DOHH2 (cell line): Measurements from ENCODE around the gene FBXO7.

Source experiments
- H3F3A ChIP-seq: fragments of 200-600 bp; sonication (generic), shearing (Covaris generic); 2 replicates; pipeline ENCODE4 v1.6.0; 2016; ENCODE audit warnings: antibody characterized with exemption, mild to moderate bottlenecking; ENCODE audit not compliant: control insufficient read depth, insufficient read depth
- H3K27ac ChIP-seq: fragments of 200-600 bp; sonication (generic); 2 replicates; pipeline ENCODE4 v1.5.1; 2014; ENCODE audit warnings: low read depth, mild to moderate bottlenecking, low read length, moderate library complexity
- H3K27me3 ChIP-seq: fragments of 200-600 bp; sonication (generic); 2 replicates; pipeline ENCODE4 v1.6.1; 2014; ENCODE audit warnings: mild to moderate bottlenecking, low read length, mixed read lengths; ENCODE audit not compliant: control insufficient read depth
- H3K36me3 ChIP-seq: fragments of 200-600 bp; sonication (generic); 2 replicates; pipeline ENCODE4 v1.6.1; 2014; ENCODE audit warnings: mild to moderate bottlenecking, low read length, moderate library complexity, mixed read lengths; ENCODE audit not compliant: control insufficient read depth
- H3K4me1 ChIP-seq: fragments of 200-600 bp; sonication (generic); 2 replicates; pipeline ENCODE4 v1.6.1; 2014; ENCODE audit warnings: mild to moderate bottlenecking, low read length, mixed read lengths; ENCODE audit not compliant: control insufficient read depth
- H3K4me2 ChIP-seq: fragments of 200-600 bp; sonication (generic); 2 replicates; pipeline ENCODE4 v1.6.0; 2014; ENCODE audit warnings: mild to moderate bottlenecking, low read length, moderate library complexity
- H3K4me3 ChIP-seq: fragments of 200-600 bp; sonication (generic); 2 replicates; pipeline ENCODE4 v1.5.1; 2014; ENCODE audit warnings: mild to moderate bottlenecking, low read length, mixed read lengths
- H3K79me2 ChIP-seq: fragments of 200-600 bp; sonication (generic); 2 replicates; pipeline ENCODE4 v1.6.1; 2014; ENCODE audit warnings: mild to moderate bottlenecking, low read length, mixed read lengths; ENCODE audit not compliant: control insufficient read depth
- H3K9me2 ChIP-seq: fragments of 200-600 bp; sonication (generic); replicated peaks from 2 replicates; pipeline ENCODE4 v1.6.1; 2014; ENCODE audit warnings: mild to moderate bottlenecking, low read length, mixed read lengths; ENCODE audit not compliant: control insufficient read depth
- H3K9me3 ChIP-seq: fragments of 200-600 bp; sonication (generic); 2 replicates; pipeline ENCODE4 v1.6.1; 2014; ENCODE audit warnings: antibody characterized with exemption, low read length, mixed read lengths; ENCODE audit not compliant: control insufficient read depth, insufficient read depth
- H4K20me1 ChIP-seq: fragments of 200-600 bp; sonication (generic); 2 replicates; pipeline ENCODE4 v1.6.0; 2014; ENCODE audit warnings: low read depth, mild to moderate bottlenecking, antibody characterized with exemption, low read length, moderate library complexity; ENCODE audit not compliant: control insufficient read depth, insufficient read depth
- CTCF ChIP-seq: fragments of 200-600 bp; sonication (generic); IDR thresholded peaks from one replicate; pipeline ENCODE4 v1.5.1; 2014; ENCODE audit warnings: antibody characterized with exemption, mild to moderate bottlenecking, low read depth, low read length; ENCODE audit not compliant: poor library complexity, severe bottlenecking
- EZH2phosphoT487 ChIP-seq: fragments of 200-600 bp; sonication (generic); IDR thresholded peaks from 2 replicates; pipeline ENCODE4 v1.6.1; 2017; ENCODE audit warnings: borderline replicate concordance, mild to moderate bottlenecking, antibody characterized with exemption, low read length, moderate library complexity, mixed read lengths

FBXO7 gene

GRCh38 chr22:32482708-32483107, 8.1 kb downstream of the FBXO7 start:
- Histone ChIP-seq H3K27me3 (no peaks in the 10 kb centered on the region), H3K4me2 (no peak overlapping the region), H3K27ac (no peak overlapping the region), H3K9me2 (no peaks in the 10 kb centered on the region), H3F3A (no peaks in the 10 kb centered on the region), H4K20me1 (peaks cover 28% of the 10 kb centered on the region), H3K9me3 (no peaks in the 10 kb centered on the region), H3K36me3 (peaks cover 82% of the 10 kb centered on the region), H3K4me3 (no peak overlapping the region), H3K79me2 (peaks cover 66% of the 10 kb centered on the region), H3K4me1 (peaks cover 13% of the 10 kb centered on the region)
- TF ChIP-seq EZH2phosphoT487 (no peak), CTCF (no peak)

GRCh38 chr22:32486656-32487390, 12.2 kb downstream of the FBXO7 start:
- H3K9me2 ChIP-seq = no peaks in the 10 kb centered on the region
- no peak overlapping the region for H3K4me2 ChIP-seq
- peaks cover 27% of the 10 kb centered on the region for H3K79me2 ChIP-seq
- H3K27me3 ChIP-seq = no peaks in the 10 kb centered on the region
- no peak overlapping the region for H3K27ac ChIP-seq
- peaks cover 88% of the 10 kb centered on the region for H3K36me3 ChIP-seq
- H4K20me1 ChIP-seq = peaks cover 10% of the 10 kb centered on the region
- H3K4me3 ChIP-seq = no peak overlapping the region
- TF ChIP-seq CTCF (no peak), EZH2phosphoT487 (no peak)
- H3K4me1 ChIP-seq = no peaks in the 10 kb centered on the region
- no peaks in the 10 kb centered on the region for H3F3A ChIP-seq
- no peaks in the 10 kb centered on the region for H3K9me3 ChIP-seq

- Histone ChIP-seq H3K27me3 (no peaks in the 10 kb centered on the region), H3K9me2 (no peaks in the 10 kb centered on the region)
These were observed 12.8 kb downstream of the FBXO7 start for GRCh38 chr22:32487461-32487860.

More at GRCh38 chr22:32487461-32487860, 12.8 kb downstream of the FBXO7 start:
- Histone ChIP-seq H3K4me2 (no peak overlapping the region), H3K9me3 (no peaks in the 10 kb centered on the region), H3K79me2 (peaks cover 20% of the 10 kb centered on the region), H3K27ac (no peak overlapping the region), H3K36me3 (peaks cover 89% of the 10 kb centered on the region), H4K20me1 (0 out of 2 replicates have a peak, but pooled peaks cover 5% of the 10 kb centered on the region), H3K4me3 (no peak overlapping the region), H3K4me1 (no peaks in the 10 kb centered on the region), H3F3A (no peaks in the 10 kb centered on the region)
- TF ChIP-seq CTCF (no peak), EZH2phosphoT487 (no peak)
